GM18907 (cell line): ENCODE measurements around the gene PDGFB.
A peak's percentile ranks its signal among the peaks of the same experiment; 100 is the strongest.

Experiments
- ATAC-seq: cut with Tn5 transposase; IDR thresholded peaks from one replicate; pipeline ENCODE4 v1.9.1; 2021; ENCODE audit warnings: mild to moderate bottlenecking, moderate library complexity; ENCODE audit not compliant: unreplicated experiment

PDGFB gene

GRCh38 chr22:39277142-39277607 is 32.4 kb upstream of the PDGFB start:
- ATAC-seq = no peak

- ATAC-seq = no peak
These were observed 31.8 kb upstream of the PDGFB start for GRCh38 chr22:39276440-39277141.

GRCh38 chr22:39275814-39276439 is 31.1 kb upstream of the PDGFB start:
- ATAC-seq = no peak

- ATAC-seq = no peak
These were observed 29.4 kb upstream of the PDGFB start for GRCh38 chr22:39273950-39274887.

- ATAC-seq = no peak
These were observed 26.0 kb upstream of the PDGFB start for GRCh38 chr22:39270792-39271191.

GRCh38 chr22:39270280-39270679 is 25.5 kb upstream of the PDGFB start:
- ATAC-seq = no peak

GRCh38 chr22:39269095-39269790 is 24.5 kb upstream of the PDGFB start:
- ATAC-seq = no peak

- ATAC-seq = no peak
These were observed 23.9 kb upstream of the PDGFB start for GRCh38 chr22:39268645-39269044.

GRCh38 chr22:39267974-39268373 is 23.2 kb upstream of the PDGFB start:
- ATAC-seq = no peak

GRCh38 chr22:39266398-39267030 is 21.7 kb upstream of the PDGFB start:
- ATAC-seq = peak; percentile 64

- no peak for ATAC-seq
These were observed 20.5 kb upstream of the PDGFB start for GRCh38 chr22:39265143-39265886.

- no peak for ATAC-seq
These were observed 19.7 kb upstream of the PDGFB start for GRCh38 chr22:39264349-39265038.

- ATAC-seq = no peak
These were observed 19.0 kb upstream of the PDGFB start for GRCh38 chr22:39263626-39264348.

GRCh38 chr22:39259666-39260065 is 14.9 kb upstream of the PDGFB start:
- ATAC-seq = no peak

GRCh38 chr22:39257901-39258475 is 13.2 kb upstream of the PDGFB start:
- ATAC-seq = no peak

GRCh38 chr22:39256979-39257378 is 12.2 kb upstream of the PDGFB start:
- ATAC-seq = no peak

GRCh38 chr22:39256186-39256552 is 11.4 kb upstream of the PDGFB start:
- ATAC-seq = no peak
